ENCODE data around the gene SLC30A7.

DNA sequence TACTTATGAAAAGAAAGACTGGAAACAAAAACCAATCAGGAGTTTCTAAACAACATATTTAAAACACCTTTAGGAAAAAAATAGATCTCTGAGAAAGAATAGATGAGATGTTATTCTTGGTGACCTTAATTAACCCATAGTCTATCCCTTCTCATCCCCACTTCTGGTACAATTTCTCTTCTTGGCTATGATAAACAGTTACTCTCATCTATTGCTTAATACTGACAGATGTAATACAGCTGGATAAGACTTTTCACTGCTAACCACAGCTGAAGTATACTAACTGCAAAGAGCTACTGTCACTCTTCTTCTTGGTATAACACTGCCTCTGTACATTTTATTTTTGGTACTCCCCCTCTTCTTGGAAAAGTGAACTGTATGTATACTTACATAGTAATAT, 16.5 kb upstream of the SLC30A7 start:
- TF ChIP-seq POLR2AphosphoS5 (IDR thresholded peaks at IDR 0.05; ENCODE audit: low read depth) = no peak
- TF ChIP-seq, protein P1, sequence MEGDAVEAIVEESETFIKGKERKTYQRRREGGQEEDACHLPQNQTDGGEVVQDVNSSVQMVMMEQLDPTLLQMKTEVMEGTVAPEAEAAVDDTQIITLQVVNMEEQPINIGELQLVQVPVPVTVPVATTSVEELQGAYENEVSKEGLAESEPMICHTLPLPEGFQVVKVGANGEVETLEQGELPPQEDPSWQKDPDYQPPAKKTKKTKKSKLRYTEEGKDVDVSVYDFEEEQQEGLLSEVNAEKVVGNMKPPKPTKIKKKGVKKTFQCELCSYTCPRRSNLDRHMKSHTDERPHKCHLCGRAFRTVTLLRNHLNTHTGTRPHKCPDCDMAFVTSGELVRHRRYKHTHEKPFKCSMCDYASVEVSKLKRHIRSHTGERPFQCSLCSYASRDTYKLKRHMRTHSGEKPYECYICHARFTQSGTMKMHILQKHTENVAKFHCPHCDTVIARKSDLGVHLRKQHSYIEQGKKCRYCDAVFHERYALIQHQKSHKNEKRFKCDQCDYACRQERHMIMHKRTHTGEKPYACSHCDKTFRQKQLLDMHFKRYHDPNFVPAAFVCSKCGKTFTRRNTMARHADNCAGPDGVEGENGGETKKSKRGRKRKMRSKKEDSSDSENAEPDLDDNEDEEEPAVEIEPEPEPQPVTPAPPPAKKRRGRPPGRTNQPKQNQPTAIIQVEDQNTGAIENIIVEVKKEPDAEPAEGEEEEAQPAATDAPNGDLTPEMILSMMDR (IDR thresholded peaks at IDR 0.05; ENCODE audit: insufficient read depth, low read length) = no peak
